ENCODE data around the gene XRCC3. TPM values are rescaled to one million over a fixed set of nuclear protein-coding genes. Genes with fewer than 3 reads are reported as not detected.

The XRCC3 gene
- total and polyA plus RNA-seq, 2 of the 8 experiments (the other 6 are each of a cell fraction or from before 2014, with no cell fraction given), result 36.9 to 41.8 TPM

DNA sequence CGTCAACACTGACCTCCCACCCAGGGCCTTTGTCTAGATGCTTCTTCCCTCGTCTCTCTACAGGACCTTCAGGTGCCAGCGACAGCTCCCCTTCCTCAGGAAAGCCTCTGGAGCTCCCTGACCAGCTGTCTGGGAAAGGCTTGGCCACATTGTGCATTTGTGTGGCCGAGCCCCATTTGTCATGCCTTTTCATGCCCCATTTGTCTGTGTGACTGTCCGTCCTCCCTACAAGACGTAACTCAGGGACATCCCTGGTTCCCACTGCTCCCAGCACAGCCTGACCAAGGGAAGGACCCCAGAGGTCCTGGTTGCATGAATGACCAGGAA is 24.2 kb upstream of the XRCC3 start:
- Histone ChIP-seq H4K20me1 (replicated peaks in 1 of 2; ENCODE audit: control insufficient read depth in 1 of 2, insufficient read depth in 2 of 2, low read length in 2 of 2) (no peaks in the 10 kb centered on the region), H3K23ac (ENCODE audit: insufficient read length) (no peak overlapping the region), H2AFZ (ENCODE audit: low read length) (no peak overlapping the region), H2BK12ac (ENCODE audit: low read depth, low read length) (no peak overlapping the region), H4K5ac (ENCODE audit: insufficient read length, low read depth, low read length) (no peak overlapping the region), H3K27ac (ENCODE audit: low read depth, low read length) (no peak overlapping the region), H4K8ac (ENCODE audit: extremely low read depth, insufficient read depth, low read length) (peak overlapping the region; percentile 66; the same call in 1 of the 2 replicates), H3K79me2 (ENCODE audit: control insufficient read depth in 1 of 2, insufficient read depth in 2 of 2, low read length in 2 of 2) (no peaks in the 10 kb centered on the region), H3K18ac (ENCODE audit: extremely low read depth, low read length) (no peak overlapping the region; the same call in 1 of the 2 replicates), H3K56ac (replicated peaks; ENCODE audit: insufficient read length, low read depth, low read length) (no peak overlapping the region), H2AK5ac (ENCODE audit: low read depth, low read length) (no peak overlapping the region), H3K14ac (ENCODE audit: insufficient read length) (no peak overlapping the region), H3K36me3 (ENCODE audit: control insufficient read depth in 2 of 4, insufficient read depth in 4 of 4, low read length in 3 of 4) (peaks cover 0 to 3% (median 0%) of the 10 kb centered on the region in 4 experiments; a peak in 2 of 8 replicates), H3K4me1 (replicated peaks in 1 of 4; ENCODE audit: control insufficient read depth in 3 of 4, insufficient read depth in 4 of 4, low read length in 3 of 4) (peaks cover 0 to 3% (median under 1%) of the 10 kb centered on the region in 4 experiments; a peak in 3 of 7 replicates), H3K4ac (replicated peaks; ENCODE audit: insufficient read length, low read depth, low read length) (no peak overlapping the region), H3K9ac (replicated peaks in 1 of 4; ENCODE audit: extremely low read depth in 1 of 4, low read depth in 3 of 4, low read length in 3 of 4) (no peak overlapping the region; a peak in 1 of 7 replicates), H2BK15ac (ENCODE audit: low read length) (peak overlapping the region; percentile 95; the same call in 1 of the 2 replicates), H3K79me1 (ENCODE audit: low read depth, low read length) (no peaks in the 10 kb centered on the region), H2BK20ac (ENCODE audit: low read length) (peak overlapping the region; percentile 80; the same call in 1 of the 2 replicates), H3K23me2 (ENCODE audit: low read depth, low read length) (no peaks in the 10 kb centered on the region), H3K27me3 (replicated peaks in 1 of 4; ENCODE audit: control insufficient read depth in 3 of 4, extremely low read depth in 1 of 4, insufficient read depth in 3 of 4, low read length in 3 of 4) (no peaks in the 10 kb centered on the region; a peak in 1 of 7 replicates), H4K91ac (replicated peaks; ENCODE audit: insufficient read length, low read length) (no peak overlapping the region), H3K9me3 (ENCODE audit: insufficient read depth in 2 of 2, low read depth in 1 of 2, low read length in 1 of 2) (no peaks in the 10 kb centered on the region), H3K4me2 (ENCODE audit: insufficient read depth in 1 of 2, low read depth in 2 of 2, low read length in 2 of 2) (no peak overlapping the region), H3K4me3 (ENCODE audit: extremely low read depth in 1 of 4, insufficient read depth in 2 of 4, low read depth in 3 of 4, low read length in 4 of 4) (no peak overlapping the region), H2BK120ac (replicated peaks; ENCODE audit: low read depth, low read length) (no peak overlapping the region), H2BK5ac (ENCODE audit: low read depth, low read length) (0 out of 2 replicates have a peak overlapping the region, but pooled peaks have one; percentile 78)
- CTCF ChIA-PET (ENCODE audit: partially characterized antibody), result no interaction called here
- no peak for FAIRE-seq
- DNase-seq (ENCODE audit: low read depth in 1 of 2, low spot score in 2 of 2), result no peak
- POLR2A ChIA-PET (ENCODE audit: partially characterized antibody), result no interaction called here
- 89% methylated on average over 6 of the region's 6 CpGs; no CpG with 5 or more reads in 1 of the 2 experiments for WGBS, 2 experiments (ENCODE audit: extremely low coverage in 1 of 2, insufficient coverage in 1 of 2, insufficient read length in 1 of 2, insufficient replicate concordance in 2 of 2, low coverage in 1 of 2, low lambda C conversion rate in 2 of 2, missing lambda C conversion rate in 1 of 2)
- no peak for TF ChIP-seq HDAC2 (IDR thresholded peaks at IDR 0.05; ENCODE audit: borderline replicate concordance in 1 of 2, low read depth in 2 of 2, low read length in 2 of 2)
- TF ChIP-seq SP2 (IDR thresholded peaks at IDR 0.05; ENCODE audit: low read length), result no peak
- TF ChIP-seq TEAD4 (IDR thresholded peaks at IDR 0.05; ENCODE audit: low read depth, low read length), result no peak
- no peak for TF ChIP-seq FOSL1 (IDR thresholded peaks at IDR 0.05; ENCODE audit: insufficient read depth, low read depth, low read length)
- no peak for TF ChIP-seq TAF1 (IDR thresholded peaks at IDR 0.05; ENCODE audit: low read depth, low read length)
- TF ChIP-seq HDAC6 (IDR thresholded peaks at IDR 0.05; ENCODE audit: low read depth, low read length), result no peak
- TF ChIP-seq CHD2 (IDR thresholded peaks at IDR 0.05; ENCODE audit: low read length), result no peak
- no peak for TF ChIP-seq SIX5 (IDR thresholded peaks at IDR 0.05; ENCODE audit: low read depth, low read length)
- TF ChIP-seq, protein P1, sequence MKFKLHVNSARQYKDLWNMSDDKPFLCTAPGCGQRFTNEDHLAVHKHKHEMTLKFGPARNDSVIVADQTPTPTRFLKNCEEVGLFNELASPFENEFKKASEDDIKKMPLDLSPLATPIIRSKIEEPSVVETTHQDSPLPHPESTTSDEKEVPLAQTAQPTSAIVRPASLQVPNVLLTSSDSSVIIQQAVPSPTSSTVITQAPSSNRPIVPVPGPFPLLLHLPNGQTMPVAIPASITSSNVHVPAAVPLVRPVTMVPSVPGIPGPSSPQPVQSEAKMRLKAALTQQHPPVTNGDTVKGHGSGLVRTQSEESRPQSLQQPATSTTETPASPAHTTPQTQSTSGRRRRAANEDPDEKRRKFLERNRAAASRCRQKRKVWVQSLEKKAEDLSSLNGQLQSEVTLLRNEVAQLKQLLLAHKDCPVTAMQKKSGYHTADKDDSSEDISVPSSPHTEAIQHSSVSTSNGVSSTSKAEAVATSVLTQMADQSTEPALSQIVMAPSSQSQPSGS (IDR thresholded peaks at IDR 0.05; ENCODE audit: low read length), result no peak
- TF ChIP-seq, protein P2, sequence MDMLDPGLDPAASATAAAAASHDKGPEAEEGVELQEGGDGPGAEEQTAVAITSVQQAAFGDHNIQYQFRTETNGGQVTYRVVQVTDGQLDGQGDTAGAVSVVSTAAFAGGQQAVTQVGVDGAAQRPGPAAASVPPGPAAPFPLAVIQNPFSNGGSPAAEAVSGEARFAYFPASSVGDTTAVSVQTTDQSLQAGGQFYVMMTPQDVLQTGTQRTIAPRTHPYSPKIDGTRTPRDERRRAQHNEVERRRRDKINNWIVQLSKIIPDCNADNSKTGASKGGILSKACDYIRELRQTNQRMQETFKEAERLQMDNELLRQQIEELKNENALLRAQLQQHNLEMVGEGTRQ (IDR thresholded peaks at IDR 0.05; ENCODE audit: low read length), result no peak
- TF ChIP-seq SIN3A (conservative IDR thresholded peaks at IDR 0.05 in 1 of 2, IDR thresholded peaks at IDR 0.05 in 1 of 2; ENCODE audit: low read depth in 1 of 2, low read length in 2 of 2), result no peak

Data from H1 (cell line).